IPS-15b (cell line): ENCODE data around the gene ST6GALNAC3.
"Not testable (repeated sequence)": the region's sequence is repeated elsewhere in the genome, so short reads cannot be mapped to it uniquely, and the experiment has no call there.

Source experiments
- H3K27me3 ChIP-seq: one replicate; pipeline ENCODE4 v1.6.1; 2013; ENCODE audit warnings: low read length; ENCODE audit not compliant: control insufficient read depth, insufficient read depth
- H3K36me3 ChIP-seq: one replicate; pipeline ENCODE4 v1.6.1; 2013; ENCODE audit warnings: low read length; ENCODE audit not compliant: control insufficient read depth, insufficient read depth
- H3K4me1 ChIP-seq: one replicate; pipeline ENCODE4 v1.6.1; 2013; ENCODE audit warnings: mild to moderate bottlenecking, low read length; ENCODE audit not compliant: control insufficient read depth, insufficient read depth
- H3K4me3 ChIP-seq: one replicate; pipeline ENCODE4 v1.5.1; 2013; ENCODE audit warnings: low read depth, low read length
- H3K9ac ChIP-seq: one replicate; pipeline ENCODE4 v1.6.1; 2013; ENCODE audit warnings: low read depth, mild to moderate bottlenecking, low read length
- H3K9me3 ChIP-seq: one replicate; pipeline ENCODE4 v1.6.1; 2013; ENCODE audit warnings: mild to moderate bottlenecking, low read length; ENCODE audit not compliant: control insufficient read depth, insufficient read depth

The ST6GALNAC3 gene

DNA sequence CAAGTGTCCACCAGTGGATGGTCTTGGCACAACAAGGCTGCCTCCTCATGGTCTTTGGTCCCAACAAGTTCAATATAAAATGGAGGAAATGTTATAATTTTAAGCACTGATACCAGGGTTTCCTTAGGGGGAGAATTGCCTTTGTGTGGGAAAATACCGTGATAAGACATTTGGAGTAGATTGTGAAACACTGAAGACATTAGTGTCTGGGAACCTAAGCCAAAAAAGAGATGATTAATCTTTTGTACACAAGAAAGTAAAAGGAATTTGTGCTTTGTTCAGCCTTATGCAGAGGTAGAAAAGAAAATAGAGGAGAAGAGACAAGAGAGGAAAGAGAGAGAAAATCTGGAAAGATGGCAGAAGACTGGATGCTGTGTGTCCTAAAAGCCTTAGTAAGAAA is 36.1 kb downstream of the ST6GALNAC3 start:
- no peak overlapping the region for H3K9ac ChIP-seq
- no peaks in the 10 kb centered on the region for H3K36me3 ChIP-seq
- H3K9me3 ChIP-seq = no peaks in the 10 kb centered on the region
- H3K4me3 ChIP-seq = no peak overlapping the region
- H3K4me1 ChIP-seq = no peaks in the 10 kb centered on the region
- no peaks in the 10 kb centered on the region for H3K27me3 ChIP-seq

DNA sequence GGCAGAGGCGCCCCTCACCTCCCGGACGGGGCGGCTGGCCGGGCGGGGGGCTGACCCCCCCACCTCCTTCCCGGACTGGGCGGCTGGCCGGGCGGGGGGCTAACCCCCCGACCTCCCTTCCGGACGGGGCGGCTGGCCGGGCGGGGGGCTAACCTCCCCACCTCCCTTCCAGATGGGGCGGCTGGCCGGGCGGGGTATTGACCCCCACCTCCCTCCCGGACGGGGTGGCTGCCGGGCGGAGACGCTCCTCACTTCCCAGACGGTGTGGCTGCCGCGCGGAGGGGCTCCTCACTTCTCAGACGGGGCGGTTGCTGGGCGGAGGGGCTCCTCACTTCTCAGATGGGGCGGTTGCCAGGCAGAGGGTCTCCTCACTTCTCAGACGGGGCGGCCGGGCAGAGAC is 37.8 kb downstream of the ST6GALNAC3 start:
- not testable (repeated sequence) for H3K27me3 ChIP-seq, H3K36me3 ChIP-seq, H3K9me3 ChIP-seq, H3K9ac ChIP-seq, H3K4me1 ChIP-seq, H3K4me3 ChIP-seq

DNA sequence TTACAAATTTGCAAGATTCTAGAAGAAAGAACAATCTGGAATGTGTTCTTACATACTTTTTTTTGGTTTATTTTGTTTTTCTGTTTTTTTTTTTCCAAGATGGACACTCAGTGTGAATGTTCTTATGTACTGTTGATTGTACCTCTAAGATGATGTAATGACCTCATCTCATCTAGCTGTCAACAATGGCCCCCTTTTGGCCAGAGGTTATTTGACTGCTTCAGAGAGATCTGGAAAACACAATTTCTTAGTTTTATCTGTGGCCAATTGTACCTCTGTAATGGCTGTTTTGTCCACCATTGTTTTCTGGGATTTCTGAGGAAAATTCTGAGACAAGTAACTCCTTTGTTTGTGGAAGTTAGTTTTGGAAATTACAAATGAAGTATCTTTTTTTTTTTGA is 38.9 kb downstream of the ST6GALNAC3 start:
- no peaks in the 10 kb centered on the region for H3K36me3 ChIP-seq
- H3K9me3 ChIP-seq = no peaks in the 10 kb centered on the region
- H3K4me3 ChIP-seq = no peak overlapping the region
- H3K4me1 ChIP-seq = no peaks in the 10 kb centered on the region
- H3K9ac ChIP-seq = no peak overlapping the region
- H3K27me3 ChIP-seq = no peaks in the 10 kb centered on the region

DNA sequence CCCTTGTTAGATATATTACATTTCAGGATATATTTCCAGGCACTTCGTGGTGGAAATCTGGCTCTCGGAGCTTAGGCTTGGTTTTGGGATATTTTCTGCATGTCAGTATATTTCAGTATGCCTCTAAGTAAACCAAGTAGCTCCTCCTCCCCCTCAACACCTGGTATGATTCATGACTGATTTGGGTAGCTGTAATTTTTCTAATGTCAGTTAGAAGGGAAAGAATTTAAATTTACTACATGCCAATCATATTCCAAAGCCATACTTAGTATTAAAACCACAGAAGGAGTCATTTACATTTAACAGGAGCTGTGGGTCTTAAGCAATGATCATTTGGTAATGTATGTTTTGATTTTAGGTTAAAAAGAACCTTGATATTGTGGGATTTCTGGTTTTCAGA is 40.6 kb downstream of the ST6GALNAC3 start:
- no peaks in the 10 kb centered on the region for H3K27me3 ChIP-seq
- H3K4me1 ChIP-seq = no peaks in the 10 kb centered on the region
- no peak overlapping the region for H3K9ac ChIP-seq
- H3K36me3 ChIP-seq = no peaks in the 10 kb centered on the region
- H3K4me3 ChIP-seq = no peak overlapping the region
- H3K9me3 ChIP-seq = no peaks in the 10 kb centered on the region

DNA sequence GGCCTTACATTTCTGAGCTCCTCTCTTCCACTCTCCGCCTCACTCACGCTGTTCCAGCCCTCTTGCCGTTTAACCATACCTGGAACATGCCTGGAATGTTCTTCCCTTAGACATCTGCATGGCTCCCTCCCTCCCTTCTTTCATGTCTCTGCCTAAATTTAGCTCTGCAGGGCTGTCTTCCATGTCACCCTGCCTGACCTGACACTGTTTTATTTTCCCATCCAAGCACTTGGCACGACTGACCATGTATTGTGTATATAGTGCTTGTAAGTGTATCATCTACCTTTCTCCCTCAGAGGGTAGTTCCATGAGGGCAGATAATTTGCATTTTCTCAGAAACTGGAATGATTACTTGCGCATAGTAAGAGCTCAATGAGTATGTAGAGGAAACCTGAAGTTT is 47.3 kb downstream of the ST6GALNAC3 start:
- no peaks in the 10 kb centered on the region for H3K4me1 ChIP-seq
- no peaks in the 10 kb centered on the region for H3K9me3 ChIP-seq
- no peak overlapping the region for H3K9ac ChIP-seq
- H3K36me3 ChIP-seq = no peaks in the 10 kb centered on the region
- H3K27me3 ChIP-seq = no peaks in the 10 kb centered on the region
- no peak overlapping the region for H3K4me3 ChIP-seq

DNA sequence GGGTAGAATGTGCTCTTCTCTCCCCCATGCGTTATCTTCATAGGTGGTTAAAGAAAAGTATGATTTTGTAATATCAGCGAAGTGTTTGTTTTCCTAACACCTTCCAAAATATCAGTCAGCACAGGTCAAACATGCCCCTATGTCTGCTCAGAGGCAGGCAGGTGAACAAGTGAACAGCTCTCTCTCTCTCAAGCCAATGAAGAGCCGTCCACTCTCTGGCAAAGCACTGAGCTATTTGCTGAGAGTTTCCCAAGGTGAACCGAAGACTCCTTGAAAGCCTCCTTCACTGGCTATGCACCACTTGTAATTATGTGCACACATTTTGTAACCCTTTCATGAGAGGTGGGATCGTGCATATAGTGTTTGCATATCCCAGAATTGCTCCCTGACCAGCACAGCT is 47.7 kb downstream of the ST6GALNAC3 start:
- no peaks in the 10 kb centered on the region for H3K27me3 ChIP-seq
- no peak overlapping the region for H3K9ac ChIP-seq
- no peaks in the 10 kb centered on the region for H3K36me3 ChIP-seq
- H3K9me3 ChIP-seq = no peaks in the 10 kb centered on the region
- no peaks in the 10 kb centered on the region for H3K4me1 ChIP-seq
- no peak overlapping the region for H3K4me3 ChIP-seq

DNA sequence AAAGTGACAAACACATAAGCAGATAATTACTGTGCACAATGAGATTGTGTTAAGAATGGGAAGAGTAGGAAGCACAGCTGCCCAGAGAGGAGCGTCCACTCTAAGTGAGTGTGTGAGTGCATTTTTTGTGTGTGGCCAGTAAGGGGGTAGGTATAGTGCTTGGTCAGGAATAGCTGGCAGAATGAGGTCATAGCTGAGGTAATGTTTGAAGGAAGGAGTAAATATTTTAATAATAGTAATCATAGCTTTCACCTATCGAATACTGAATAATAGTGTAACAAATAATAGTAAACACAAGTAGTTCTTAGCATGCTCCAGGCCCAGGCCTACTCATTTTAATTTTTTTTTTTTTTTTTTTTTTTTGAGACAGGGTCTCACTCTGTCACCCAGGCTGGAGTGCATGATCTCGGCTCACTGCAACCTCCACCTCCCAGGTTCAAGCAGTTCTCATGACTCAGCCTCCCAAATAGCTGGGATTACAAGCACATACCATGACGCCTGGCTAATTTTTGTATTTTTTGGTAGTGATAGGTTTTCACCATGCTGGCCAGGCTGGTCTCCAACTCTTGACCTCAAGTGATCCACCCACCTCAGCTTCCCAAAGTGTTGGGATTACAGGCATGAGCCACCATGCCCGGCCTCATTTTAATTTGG is 49.0 kb downstream of the ST6GALNAC3 start:
- not testable (repeated sequence) for H3K27me3 ChIP-seq, H3K4me3 ChIP-seq, H3K36me3 ChIP-seq, H3K9me3 ChIP-seq, H3K4me1 ChIP-seq, H3K9ac ChIP-seq

DNA sequence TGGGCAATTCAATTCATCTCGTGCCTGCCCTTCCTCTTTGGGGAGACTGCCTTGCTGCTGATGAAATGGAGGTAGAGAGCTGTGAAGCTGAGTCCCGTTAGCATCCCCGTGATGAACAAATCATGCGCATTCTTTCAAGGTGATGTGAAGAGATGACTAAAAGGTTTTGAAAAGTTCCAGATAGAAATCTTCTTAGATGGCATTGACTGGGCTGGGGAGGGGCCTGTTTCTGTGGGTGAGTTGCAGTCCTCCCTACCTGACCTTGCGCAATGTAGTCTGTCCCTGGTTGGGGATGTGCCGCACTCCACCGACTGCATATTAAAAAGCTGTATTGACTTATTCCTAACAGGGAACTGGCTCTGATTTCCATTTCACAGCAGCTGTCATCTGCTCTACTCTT is 49.6 kb downstream of the ST6GALNAC3 start:
- Histone ChIP-seq H3K36me3 (no peaks in the 10 kb centered on the region), H3K9me3 (no peaks in the 10 kb centered on the region), H3K4me3 (no peak overlapping the region), H3K4me1 (no peaks in the 10 kb centered on the region), H3K9ac (no peak overlapping the region), H3K27me3 (no peaks in the 10 kb centered on the region)

DNA sequence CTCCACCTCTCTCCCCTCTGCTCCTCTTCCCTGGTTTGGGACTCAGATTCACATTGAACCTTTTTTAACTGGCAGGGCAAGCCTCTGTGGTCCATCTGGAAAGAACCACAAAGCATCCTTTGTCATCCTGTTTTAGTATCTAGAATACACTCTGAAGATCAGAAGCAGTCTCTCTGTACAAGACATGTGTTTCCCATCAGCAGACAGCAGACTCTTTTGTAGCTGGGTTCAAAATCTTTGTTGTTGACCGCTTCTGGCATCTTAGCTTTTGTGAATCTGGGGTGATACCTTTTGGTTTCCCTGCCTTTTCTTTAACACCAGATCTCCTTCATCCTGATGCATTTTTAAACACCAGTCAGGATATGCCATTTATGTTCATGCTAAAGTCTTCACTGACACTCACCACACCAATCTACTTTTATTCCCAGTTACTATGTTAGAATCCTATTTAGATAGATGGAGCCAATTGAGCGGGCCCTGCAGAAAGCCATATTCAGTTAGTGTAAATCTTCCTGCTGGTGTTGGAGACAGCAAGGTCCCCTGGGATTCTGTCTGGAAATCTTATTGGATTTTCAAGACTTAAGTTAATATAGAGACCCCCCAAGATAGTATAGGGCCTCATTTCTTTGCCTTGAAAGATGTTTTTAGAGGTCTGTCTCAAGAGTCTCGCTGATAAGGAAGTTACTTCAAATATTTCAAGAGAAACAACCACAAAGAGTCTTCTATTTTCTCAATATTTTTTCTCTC is 51.1 kb downstream of the ST6GALNAC3 start:
- Histone ChIP-seq H3K27me3 (no peaks in the 10 kb centered on the region), H3K9me3 (no peaks in the 10 kb centered on the region), H3K36me3 (no peaks in the 10 kb centered on the region), H3K4me3 (no peak overlapping the region), H3K9ac (no peak overlapping the region), H3K4me1 (no peaks in the 10 kb centered on the region)

DNA sequence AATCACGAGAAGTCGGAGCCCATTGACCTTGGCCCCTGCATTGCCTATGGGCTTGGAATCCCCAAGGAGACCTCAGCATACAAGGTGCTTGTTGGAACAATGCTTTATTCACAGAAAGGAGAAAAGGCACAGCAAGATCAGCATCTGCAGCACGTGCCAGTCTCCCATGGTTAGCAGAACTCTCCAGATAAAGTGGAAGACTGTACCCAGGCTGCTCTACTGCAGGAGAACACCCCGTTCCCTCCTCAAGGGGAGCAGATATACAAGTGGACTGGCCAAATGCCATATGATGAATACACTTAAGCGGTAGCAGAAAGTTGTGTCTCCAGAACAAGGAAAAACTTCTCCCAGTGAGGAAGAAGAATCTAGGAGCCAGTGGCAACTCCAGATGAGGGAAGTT is 53.5 kb downstream of the ST6GALNAC3 start:
- H3K4me1 ChIP-seq = no peaks in the 10 kb centered on the region
- no peak overlapping the region for H3K9ac ChIP-seq
- H3K36me3 ChIP-seq = no peaks in the 10 kb centered on the region
- no peaks in the 10 kb centered on the region for H3K27me3 ChIP-seq
- no peak overlapping the region for H3K4me3 ChIP-seq
- no peaks in the 10 kb centered on the region for H3K9me3 ChIP-seq

DNA sequence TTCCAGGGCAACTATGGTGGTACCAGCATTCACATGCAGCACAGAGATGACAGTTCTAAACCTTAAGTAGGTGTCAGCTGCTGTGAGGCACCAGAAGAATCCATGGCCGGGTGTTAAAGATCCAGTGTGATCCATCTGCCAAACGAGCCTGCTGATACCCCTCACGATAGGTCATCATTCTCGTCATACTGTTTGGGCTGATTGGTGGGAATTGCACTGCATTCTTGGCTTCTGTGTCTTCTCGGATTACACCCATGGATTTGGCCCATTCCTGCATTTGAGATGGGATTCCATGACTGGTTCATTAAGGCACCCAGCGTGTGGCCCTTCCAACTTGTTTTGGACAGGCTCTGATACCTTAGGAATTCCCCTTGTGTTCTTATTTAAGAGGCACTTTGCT is 55.2 kb downstream of the ST6GALNAC3 start:
- Histone ChIP-seq H3K9ac (no peak overlapping the region), H3K9me3 (no peaks in the 10 kb centered on the region), H3K4me3 (no peak overlapping the region), H3K36me3 (no peaks in the 10 kb centered on the region), H3K4me1 (no peaks in the 10 kb centered on the region), H3K27me3 (no peaks in the 10 kb centered on the region)

DNA sequence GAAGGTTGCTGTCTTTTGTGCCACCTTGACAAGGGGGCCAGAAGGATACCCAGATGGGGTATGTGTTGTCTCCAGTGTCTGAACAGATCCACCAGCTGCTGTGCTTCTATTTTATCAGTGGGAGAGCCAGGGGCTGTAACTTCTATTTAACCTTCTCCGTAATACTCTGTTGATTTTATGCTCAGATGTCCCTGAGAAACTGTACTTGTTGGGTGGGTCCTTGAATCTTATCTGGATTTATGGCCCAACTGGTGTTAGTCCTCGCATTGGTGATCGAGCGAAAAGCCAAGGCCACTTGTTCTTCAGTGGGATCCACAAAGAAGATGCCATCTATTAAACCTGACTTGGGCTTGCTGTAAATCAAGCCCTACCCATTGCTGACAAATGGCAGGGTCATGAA is 56.4 kb downstream of the ST6GALNAC3 start:
- Histone ChIP-seq H3K9me3 (no peaks in the 10 kb centered on the region), H3K9ac (no peak overlapping the region), H3K4me3 (no peak overlapping the region), H3K27me3 (no peaks in the 10 kb centered on the region), H3K4me1 (no peaks in the 10 kb centered on the region), H3K36me3 (no peaks in the 10 kb centered on the region)
